ENCODE measurements around the gene TNXB.
"Not testable (repeated sequence)": the region's sequence is repeated elsewhere in the genome, so short reads cannot be mapped to it uniquely, and the experiment has no call there.

Gene TNXB

DNA sequence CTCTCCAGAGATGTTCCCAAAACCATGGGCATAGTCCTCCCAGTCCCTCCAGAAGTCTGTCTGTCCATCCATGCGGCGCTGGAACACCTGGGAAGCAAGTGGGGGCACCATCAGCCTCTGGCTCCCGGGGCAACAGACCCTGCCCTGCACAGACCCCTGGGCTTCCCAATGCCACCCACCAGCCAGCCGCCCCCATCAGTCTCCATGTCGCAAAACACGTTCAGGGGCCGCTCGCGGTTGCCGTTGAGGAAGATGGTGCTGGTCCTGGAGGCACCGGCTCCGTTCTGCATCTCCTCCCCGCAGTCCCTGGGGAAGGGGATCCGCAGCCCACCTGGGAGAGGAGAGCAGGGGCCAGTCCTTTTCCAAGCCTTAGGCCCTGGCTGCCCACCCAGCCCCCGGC, 66.9 kb downstream of the TNXB start:
- H2BK15ac ChIP-seq (ENCODE audit: low read depth, poor library complexity, severe bottlenecking); H2BK120ac ChIP-seq (ENCODE audit: low read depth, low read length); H3K4ac ChIP-seq (ENCODE audit: low read depth in 1 of 2, low read length in 2 of 2); H3K9me3 ChIP-seq (ENCODE audit: control insufficient read depth, low read length); H3K27ac ChIP-seq (ENCODE audit: low read length, poor library complexity, severe bottlenecking); H2BK12ac ChIP-seq (ENCODE audit: low read length in 2 of 2); H3K18ac ChIP-seq (ENCODE audit: low read depth in 1 of 2, low read length in 2 of 2); H4K8ac ChIP-seq (ENCODE audit: low read length); H3K79me1 ChIP-seq (replicated peaks; ENCODE audit: low read length, poor library complexity, severe bottlenecking); H3K4me3 ChIP-seq (ENCODE audit: insufficient read depth in 1 of 2, low read depth in 1 of 2, low read length in 2 of 2); H3K23ac ChIP-seq (ENCODE audit: low read length in 2 of 2); H4K91ac ChIP-seq (ENCODE audit: low read length); H3K4me1 ChIP-seq (ENCODE audit: control insufficient read depth, insufficient read depth, low read depth, low read length); H3K36me3 ChIP-seq (ENCODE audit: control insufficient read depth in 1 of 2, insufficient read depth in 2 of 2, low read depth in 1 of 2, low read length in 2 of 2); H3K27me3 ChIP-seq (ENCODE audit: control insufficient read depth in 1 of 2, insufficient read depth in 1 of 2, low read length in 2 of 2); H3K4me2 ChIP-seq (ENCODE audit: low read length, poor library complexity, severe bottlenecking); H2BK5ac ChIP-seq (ENCODE audit: low read depth, low read length, poor library complexity, severe bottlenecking); H3K14ac ChIP-seq (ENCODE audit: low read length in 2 of 2); H2AFZ ChIP-seq (ENCODE audit: low read depth, low read length); DNase-seq; H3K9ac ChIP-seq (ENCODE audit: low read length); H2AK5ac ChIP-seq (ENCODE audit: low read length, severe bottlenecking): not testable (repeated sequence)
- WGBS: 94% methylated on average over 3 of the region's 15 CpGs

DNA sequence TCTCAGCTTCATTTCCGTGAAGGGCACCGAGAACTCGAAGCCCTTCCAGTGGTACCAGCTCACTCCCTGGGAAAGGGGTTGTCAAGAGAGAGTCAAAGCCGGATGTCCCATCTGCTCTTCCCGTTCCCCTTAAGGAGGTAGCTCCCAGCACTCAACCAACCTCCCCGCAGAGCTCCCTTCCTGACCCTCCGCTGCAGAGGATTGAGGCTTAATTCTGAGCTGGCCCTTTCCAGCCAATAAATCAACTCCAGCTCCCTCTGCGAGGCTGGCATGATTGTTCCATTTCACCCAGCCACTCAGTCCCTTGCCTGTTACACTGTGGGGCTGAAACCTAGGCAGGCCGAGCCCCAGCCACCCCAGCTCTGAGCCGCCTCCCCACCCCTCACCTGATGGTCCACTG, 67.8 kb downstream of the TNXB start:
- not testable (repeated sequence) for H3K27me3 ChIP-seq (ENCODE audit: control insufficient read depth in 1 of 2, insufficient read depth in 1 of 2, low read length in 2 of 2); H3K23ac ChIP-seq (ENCODE audit: low read length in 2 of 2); H2BK12ac ChIP-seq (ENCODE audit: low read length in 2 of 2); H3K4ac ChIP-seq (ENCODE audit: low read depth in 1 of 2, low read length in 2 of 2); H3K79me1 ChIP-seq (replicated peaks; ENCODE audit: low read length, poor library complexity, severe bottlenecking); DNase-seq; H3K4me2 ChIP-seq (ENCODE audit: low read length, poor library complexity, severe bottlenecking); H3K18ac ChIP-seq (ENCODE audit: low read depth in 1 of 2, low read length in 2 of 2); H2AFZ ChIP-seq (ENCODE audit: low read depth, low read length); H3K14ac ChIP-seq (ENCODE audit: low read length in 2 of 2); H3K9me3 ChIP-seq (ENCODE audit: control insufficient read depth, low read length); H3K9ac ChIP-seq (ENCODE audit: low read length); H4K91ac ChIP-seq (ENCODE audit: low read length); H3K36me3 ChIP-seq (ENCODE audit: control insufficient read depth in 1 of 2, insufficient read depth in 2 of 2, low read depth in 1 of 2, low read length in 2 of 2); H3K4me3 ChIP-seq (ENCODE audit: insufficient read depth in 1 of 2, low read depth in 1 of 2, low read length in 2 of 2); H4K8ac ChIP-seq (ENCODE audit: low read length); H2BK15ac ChIP-seq (ENCODE audit: low read depth, poor library complexity, severe bottlenecking); H3K27ac ChIP-seq (ENCODE audit: low read length, poor library complexity, severe bottlenecking); H2BK5ac ChIP-seq (ENCODE audit: low read depth, low read length, poor library complexity, severe bottlenecking); H3K4me1 ChIP-seq (ENCODE audit: control insufficient read depth, insufficient read depth, low read depth, low read length); H2BK120ac ChIP-seq (ENCODE audit: low read depth, low read length); H2AK5ac ChIP-seq (ENCODE audit: low read length, severe bottlenecking)
- 77% methylated on average over 3 of the region's 10 CpGs for WGBS

DNA sequence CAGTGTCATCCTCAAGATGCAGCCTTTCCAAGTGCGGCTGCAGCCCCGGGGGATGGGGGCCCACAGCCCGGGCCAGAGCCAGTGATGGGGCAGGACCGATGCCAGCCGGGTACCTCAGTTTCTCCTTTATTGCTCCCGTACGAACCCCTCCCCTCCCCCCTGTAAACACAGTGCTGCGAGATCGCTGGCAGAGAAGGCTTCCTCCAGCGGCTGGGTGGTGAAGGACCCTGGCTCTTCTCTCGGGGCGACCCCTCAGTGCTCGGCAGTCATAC, 68.2 kb downstream of the TNXB start:
- H2BK12ac ChIP-seq (ENCODE audit: low read length in 2 of 2); H3K4me2 ChIP-seq (ENCODE audit: low read length, poor library complexity, severe bottlenecking); H2BK15ac ChIP-seq (ENCODE audit: low read depth, poor library complexity, severe bottlenecking); H2BK5ac ChIP-seq (ENCODE audit: low read depth, low read length, poor library complexity, severe bottlenecking); H3K18ac ChIP-seq (ENCODE audit: low read depth in 1 of 2, low read length in 2 of 2); H3K27ac ChIP-seq (ENCODE audit: low read length, poor library complexity, severe bottlenecking); H3K4me1 ChIP-seq (ENCODE audit: control insufficient read depth, insufficient read depth, low read depth, low read length); H3K9ac ChIP-seq (ENCODE audit: low read length); H3K4me3 ChIP-seq (ENCODE audit: insufficient read depth in 1 of 2, low read depth in 1 of 2, low read length in 2 of 2); H4K91ac ChIP-seq (ENCODE audit: low read length); H3K79me1 ChIP-seq (replicated peaks; ENCODE audit: low read length, poor library complexity, severe bottlenecking); DNase-seq; H3K14ac ChIP-seq (ENCODE audit: low read length in 2 of 2); H2BK120ac ChIP-seq (ENCODE audit: low read depth, low read length); H4K8ac ChIP-seq (ENCODE audit: low read length); H3K27me3 ChIP-seq (ENCODE audit: control insufficient read depth in 1 of 2, insufficient read depth in 1 of 2, low read length in 2 of 2); H3K23ac ChIP-seq (ENCODE audit: low read length in 2 of 2); H3K9me3 ChIP-seq (ENCODE audit: control insufficient read depth, low read length); H3K4ac ChIP-seq (ENCODE audit: low read depth in 1 of 2, low read length in 2 of 2); H2AFZ ChIP-seq (ENCODE audit: low read depth, low read length); H3K36me3 ChIP-seq (ENCODE audit: control insufficient read depth in 1 of 2, insufficient read depth in 2 of 2, low read depth in 1 of 2, low read length in 2 of 2); H2AK5ac ChIP-seq (ENCODE audit: low read length, severe bottlenecking): not testable (repeated sequence)
- no CpG with 5 or more reads among the region's 13 CpGs for WGBS

DNA sequence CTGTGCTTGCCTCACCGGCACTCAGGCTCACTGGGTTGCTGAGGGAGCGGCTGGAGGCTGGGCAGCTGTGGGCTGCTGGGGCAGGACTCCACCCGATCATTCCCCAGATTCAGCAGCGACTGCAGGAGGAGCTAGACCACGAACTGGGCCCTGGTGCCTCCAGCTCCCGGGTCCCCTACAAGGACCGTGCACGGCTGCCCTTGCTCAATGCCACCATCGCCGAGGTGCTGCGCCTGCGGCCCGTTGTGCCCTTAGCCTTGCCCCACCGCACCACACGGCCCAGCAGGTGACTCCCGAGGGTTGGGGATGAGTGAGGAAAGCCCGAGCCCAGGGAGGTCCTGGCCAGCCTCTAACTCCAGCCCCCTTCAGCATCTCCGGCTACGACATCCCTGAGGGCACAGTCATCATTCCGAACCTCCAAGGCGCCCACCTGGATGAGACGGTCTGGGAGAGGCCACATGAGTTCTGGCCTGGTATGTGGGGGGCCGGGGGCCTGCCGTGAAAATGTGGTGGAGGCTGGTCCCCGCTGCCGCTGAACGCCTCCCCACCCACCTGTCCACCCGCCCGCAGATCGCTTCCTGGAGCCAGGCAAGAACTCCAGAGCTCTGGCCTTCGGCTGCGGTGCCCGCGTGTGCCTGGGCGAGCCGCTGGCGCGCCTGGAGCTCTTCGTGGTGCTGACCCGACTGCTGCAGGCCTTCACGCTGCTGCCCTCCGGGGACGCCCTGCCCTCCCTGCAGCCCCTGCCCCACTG, 68.7 kb downstream of the TNXB start:
- H3K27me3 ChIP-seq (ENCODE audit: control insufficient read depth in 1 of 2, insufficient read depth in 1 of 2, low read length in 2 of 2); H2BK12ac ChIP-seq (ENCODE audit: low read length in 2 of 2); H3K4me2 ChIP-seq (ENCODE audit: low read length, poor library complexity, severe bottlenecking); H3K9me3 ChIP-seq (ENCODE audit: control insufficient read depth, low read length); H3K4ac ChIP-seq (ENCODE audit: low read depth in 1 of 2, low read length in 2 of 2); H2BK15ac ChIP-seq (ENCODE audit: low read depth, poor library complexity, severe bottlenecking); H3K23ac ChIP-seq (ENCODE audit: low read length in 2 of 2); H4K91ac ChIP-seq (ENCODE audit: low read length); H3K14ac ChIP-seq (ENCODE audit: low read length in 2 of 2); H3K79me1 ChIP-seq (replicated peaks; ENCODE audit: low read length, poor library complexity, severe bottlenecking); H3K4me1 ChIP-seq (ENCODE audit: control insufficient read depth, insufficient read depth, low read depth, low read length); H2BK120ac ChIP-seq (ENCODE audit: low read depth, low read length); H4K8ac ChIP-seq (ENCODE audit: low read length); H2BK5ac ChIP-seq (ENCODE audit: low read depth, low read length, poor library complexity, severe bottlenecking); H2AFZ ChIP-seq (ENCODE audit: low read depth, low read length); H3K4me3 ChIP-seq (ENCODE audit: insufficient read depth in 1 of 2, low read depth in 1 of 2, low read length in 2 of 2); H2AK5ac ChIP-seq (ENCODE audit: low read length, severe bottlenecking); H3K36me3 ChIP-seq (ENCODE audit: control insufficient read depth in 1 of 2, insufficient read depth in 2 of 2, low read depth in 1 of 2, low read length in 2 of 2); H3K27ac ChIP-seq (ENCODE audit: low read length, poor library complexity, severe bottlenecking); DNase-seq; H3K18ac ChIP-seq (ENCODE audit: low read depth in 1 of 2, low read length in 2 of 2); H3K9ac ChIP-seq (ENCODE audit: low read length): not testable (repeated sequence)
- WGBS: no CpG with 5 or more reads among the region's 43 CpGs

Measured in mesenchymal stem cell (in vitro differentiated cells and primary cell).